B cell (primary cell): Measurements from ENCODE around the gene ZNF638. TPM values are rescaled to one million over a fixed set of nuclear protein-coding genes. Genes with fewer than 3 reads are reported as not detected.

Experiments
- ATAC-seq: fragments of 200-7000 bp; cut with Tn5 transposase; one replicate; pipeline ENCODE4 v1.10.0; 2021; ENCODE audit warnings: low read depth, mild to moderate bottlenecking, moderate number of reproducible peaks, moderate library complexity
- CTCF ChIA-PET: fragments of 350-600 bp; sonication (Branson Sonifier 250); formaldehyde crosslinking; loops from one replicate; lab custom pipeline; 2021; ENCODE audit warnings: antibody characterized with exemption, inconsistent platforms; lab: Charles Lee
- POLR2A ChIA-PET: fragments of 350-600 bp; sonication (Branson Sonifier 250); formaldehyde crosslinking; loops from one replicate; lab custom pipeline; 2021; ENCODE audit warnings: antibody characterized with exemption; lab: Charles Lee
- DNase-seq: peaks from one replicate; pipeline ENCODE4 v3.0.0; 2013
- H2AFZ ChIP-seq: 2 replicates; pipeline ENCODE4 v1.6.1; 2012; ENCODE audit warnings: mild to moderate bottlenecking, low read depth, low read length; ENCODE audit not compliant: insufficient read depth, poor library complexity, severe bottlenecking
- H3K27ac ChIP-seq, 2 donors: 1 replicate in 1 of 2; 2 replicates in 1 of 2; pipeline ENCODE4 v1.5.1; 2012 to 2013; ENCODE audit warnings: low read length in 2 of 2, mild to moderate bottlenecking in 2 of 2, moderate library complexity in 1 of 2
- H3K27me3 ChIP-seq, 4 experiments: fragments of 200-600 bp in 1 of 4; sonication (generic) in 1 of 4; replicated peaks in 1 of 4; 1 replicate in 2 of 4; 2 replicates in 2 of 4; pipeline versions ENCODE4 v1.6.1 to v1.7.0; 2013 to 2016; ENCODE audit warnings: low read length in 3 of 4, mild to moderate bottlenecking in 2 of 4, mixed read lengths in 1 of 4, moderate library complexity in 1 of 4; ENCODE audit not compliant: insufficient read depth in 4 of 4, control insufficient read depth in 3 of 4; ENCODE audit errors: control extremely low read depth in 1 of 4
- H3K36me3 ChIP-seq, 2 experiments: replicated peaks in 1 of 2; 1 replicate in 1 of 2; 2 replicates in 1 of 2; pipeline versions ENCODE4 v1.6.1 to v1.7.1; 2013; ENCODE audit warnings: low read length in 1 of 2; ENCODE audit not compliant: insufficient read depth in 2 of 2, control insufficient read depth in 1 of 2; ENCODE audit errors: control extremely low read depth in 1 of 2, extremely low read depth in 1 of 2
- H3K4me1 ChIP-seq, 2 donors: fragments of 200-600 bp in 1 of 2; sonication (generic) in 1 of 2; 1 replicate in 1 of 2; 2 replicates in 1 of 2; pipeline versions ENCODE4 v1.5.1 to v1.6.1; 2013 to 2017; ENCODE audit warnings: low read length in 2 of 2; ENCODE audit not compliant: control insufficient read depth in 2 of 2, insufficient read depth in 2 of 2
- H3K4me2 ChIP-seq: replicated peaks from 2 replicates; pipeline ENCODE3; 2012; ENCODE audit warnings: mild to moderate bottlenecking, low read depth, low read length; ENCODE audit not compliant: poor library complexity, severe bottlenecking
- H3K4me3 ChIP-seq, 5 experiments: fragments of 200-600 bp in 1 of 5; sonication (generic) in 1 of 5; 1 replicate in 3 of 5; 2 replicates in 2 of 5; pipeline versions ENCODE4 v1.5.1 to v1.7.0; 2011 to 2016; ENCODE audit warnings: low read length in 4 of 5, mild to moderate bottlenecking in 4 of 5, low read depth in 2 of 5, control low read depth in 1 of 5, moderate library complexity in 1 of 5; ENCODE audit not compliant: insufficient read depth in 1 of 5; ENCODE audit errors: control extremely low read depth in 1 of 5, extremely low read depth in 1 of 5
- H3K79me2 ChIP-seq: fragments of 200-600 bp; sonication (generic); one replicate; pipeline ENCODE4 v1.6.0; 2016; ENCODE audit warnings: low read length; ENCODE audit not compliant: control insufficient read depth, insufficient read depth
- H3K9ac ChIP-seq: fragments of 200-600 bp; sonication (generic); 2 replicates; pipeline ENCODE4 v1.6.1; 2017; ENCODE audit warnings: mild to moderate bottlenecking, low read length, moderate library complexity
- H3K9me3 ChIP-seq, 3 donors: one replicate each; pipeline versions ENCODE4 v1.6.1 to v1.7.1; 2013; ENCODE audit warnings: low read length in 2 of 3; ENCODE audit not compliant: control insufficient read depth in 2 of 3, insufficient read depth in 1 of 3; ENCODE audit errors: control extremely low read depth in 1 of 3
- H4K20me1 ChIP-seq: 2 replicates; pipeline ENCODE4 v1.6.0; 2012; ENCODE audit warnings: mild to moderate bottlenecking, low read length; ENCODE audit not compliant: insufficient read depth, control insufficient read depth, poor library complexity, severe bottlenecking
- H3K27ac Mint-ChIP-seq: one replicate; pipeline ENCODE4 v1.8.0; 2021; ENCODE audit warnings: mixed read lengths
- H3K27me3 Mint-ChIP-seq: one replicate; pipeline ENCODE4 v1.8.0; 2021; ENCODE audit warnings: mixed read lengths
- H3K4me1 Mint-ChIP-seq: one replicate; pipeline ENCODE4 v1.8.0; 2021; ENCODE audit warnings: mixed read lengths
- H3K4me3 Mint-ChIP-seq: one replicate; pipeline ENCODE4 v1.8.0; 2021; ENCODE audit warnings: mixed read lengths
- H3K9me3 Mint-ChIP-seq: one replicate; pipeline ENCODE4 v1.8.0; 2022; ENCODE audit warnings: mixed read lengths; ENCODE audit not compliant: insufficient read depth
- CTCF ChIP-seq: fragments of 200-600 bp; IDR thresholded peaks from one replicate; pipeline ENCODE4 v1.8.0; 2022; ENCODE audit warnings: antibody characterized with exemption, mild to moderate bottlenecking
- EZH2 ChIP-seq: IDR thresholded peaks from 2 replicates; pipeline ENCODE4 v1.6.1; 2012; ENCODE audit warnings: borderline replicate concordance, low read depth, mild to moderate bottlenecking, moderate library complexity, low read length; ENCODE audit not compliant: insufficient read depth, poor library complexity, severe bottlenecking
- WGBS: methylation state at CpG from one replicate; pipeline ENCODE4 v1.1.5; 2013; ENCODE audit warnings: missing lambda C conversion rate; ENCODE audit not compliant: insufficient coverage; 5-methylcytosine and 5-hydroxymethylcytosine counted together
- intact Hi-C: fragments of 100-400 bp; cut with micrococcal nuclease; formaldehyde crosslinking; loops from one replicate; pipeline ENCODE4 v1.10.0; 2022
- polyA plus RNA-seq: library from polyadenylated mRNA; depleted of rRNA; stranded (reverse); fragments of >200 nt; gene quantifications from 2 replicates; pipeline ENCODE4 v1.2.3, GENCODE V29; 2012
- total RNA-seq, 2 donors: library from RNA; stranded (reverse); fragments of 120-200 nt in 1 of 2; gene quantifications; 1 replicate in 1 of 2; 2 replicates in 1 of 2; pipeline versions ENCODE4 v1.2.3 to v1.2.4, GENCODE V29; 2013 to 2022

The ZNF638 gene
- total and polyA plus RNA-seq, 2 donors (not counting 1 experiment from before 2014, with no cell fraction given), result 60.1 to 221 TPM

GRCh38 chr2:71422786-71423185 lies 91.2 kb downstream of the ZNF638 start:
- H3K27me3 ChIP-seq, result no peaks in the 10 kb centered on the region
- peaks cover 0 to 1% (median 0%) of the 10 kb centered on the region in 3 donors for H3K9me3 ChIP-seq
- intact Hi-C loops, result no loop called here
- no peaks in the 10 kb centered on the region for H4K20me1 ChIP-seq
- H3K4me1 ChIP-seq, result peaks cover 1 to 2% of the 10 kb centered on the region in 2 donors
- H3K9me3 Mint-ChIP-seq, result no peaks in the 10 kb centered on the region
- CTCF ChIA-PET, result no interaction called here
- H3K27ac ChIP-seq, result no peak overlapping the region
- H3K9ac ChIP-seq, result no peak overlapping the region
- DNase-seq (no peak), ATAC-seq (no peak)
- H3K4me2 ChIP-seq, result no peak overlapping the region
- H3K79me2 ChIP-seq, result no peaks in the 10 kb centered on the region
- WGBS, result no CpG with 5 or more reads among the region's 2 CpGs
- H3K36me3 ChIP-seq, result peaks cover 16 to 40% of the 10 kb centered on the region in 2 experiments
- H2AFZ ChIP-seq, result no peak overlapping the region
- POLR2A ChIA-PET, result no interaction called here
- H3K4me3 ChIP-seq, result no peak overlapping the region
- H3K27me3 Mint-ChIP-seq, result no peaks in the 10 kb centered on the region
- TF ChIP-seq CTCF (no peak), EZH2 (no peak)
- H3K27ac Mint-ChIP-seq, result no peak overlapping the region
- no peak overlapping the region for H3K4me3 Mint-ChIP-seq
- H3K4me1 Mint-ChIP-seq, result peaks cover 2% of the 10 kb centered on the region

- ATAC-seq (no peak), DNase-seq (no peak)
- ChIA-PET CTCF (no interaction called here), POLR2A (no interaction called here)
- H3K27me3 Mint-ChIP-seq, result no peaks in the 10 kb centered on the region
- Histone ChIP-seq H3K9me3 (peaks cover 0 to 1% (median 0%) of the 10 kb centered on the region in 3 donors), H3K79me2 (no peaks in the 10 kb centered on the region), H2AFZ (no peak overlapping the region), H3K36me3 (peaks cover 17 to 50% of the 10 kb centered on the region in 2 experiments), H3K27me3 (no peaks in the 10 kb centered on the region), H4K20me1 (peaks cover under 1% of the 10 kb centered on the region), H3K9ac (no peak overlapping the region), H3K4me3 (no peak overlapping the region), H3K27ac (no peak overlapping the region), H3K4me1 (no peaks in the 10 kb centered on the region), H3K4me2 (no peak overlapping the region)
- no peak overlapping the region for H3K27ac Mint-ChIP-seq
- WGBS, result no CpG with 5 or more reads among the region's 3 CpGs
- no peak overlapping the region for H3K4me3 Mint-ChIP-seq
- intact Hi-C loops, result no loop called here
- no peaks in the 10 kb centered on the region for H3K9me3 Mint-ChIP-seq
- TF ChIP-seq CTCF (no peak), EZH2 (no peak)
- peaks cover 2% of the 10 kb centered on the region for H3K4me1 Mint-ChIP-seq
These were observed 92.3 kb downstream of the ZNF638 start for GRCh38 chr2:71423817-71424420.
